Neural progenitor cell (in vitro differentiated cells): ENCODE results near the gene ROR2.

Experiments
- EZH2 ChIP-seq: fragments of 200-600 bp; sonication (generic); IDR thresholded peaks from 2 replicates; pipeline ENCODE4 v1.6.1; 2017; ENCODE audit warnings: antibody characterized with exemption, mild to moderate bottlenecking, moderate library complexity
- TF ChIP-seq, protein P1 (sequence below): fragments of 200-600 bp; sonication (generic); IDR thresholded peaks from 2 replicates; pipeline ENCODE4 v1.5.1; 2017; ENCODE audit warnings: antibody characterized with exemption, mild to moderate bottlenecking

DNA sequence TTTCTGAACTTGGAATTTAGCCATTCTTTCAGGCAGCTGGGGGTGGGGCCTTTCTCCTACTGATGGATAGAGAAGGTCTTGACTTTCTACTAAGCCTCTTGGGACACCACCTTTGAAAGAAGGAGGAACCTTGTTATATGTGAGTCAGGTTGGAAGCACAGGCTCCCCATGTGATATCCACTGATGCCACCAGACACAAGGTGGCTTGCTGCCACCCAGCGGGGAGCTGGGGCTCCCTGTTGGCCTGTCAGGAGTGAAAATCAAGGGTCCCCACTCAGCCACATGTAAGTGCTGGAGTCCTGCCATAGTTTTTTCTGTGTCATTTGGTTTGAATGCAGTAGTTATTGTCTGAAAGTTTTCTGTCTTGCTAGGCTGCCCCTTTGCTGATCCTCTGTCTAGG lies 274.0 kb downstream of the ROR2 start:
- TF ChIP-seq, protein P1, sequence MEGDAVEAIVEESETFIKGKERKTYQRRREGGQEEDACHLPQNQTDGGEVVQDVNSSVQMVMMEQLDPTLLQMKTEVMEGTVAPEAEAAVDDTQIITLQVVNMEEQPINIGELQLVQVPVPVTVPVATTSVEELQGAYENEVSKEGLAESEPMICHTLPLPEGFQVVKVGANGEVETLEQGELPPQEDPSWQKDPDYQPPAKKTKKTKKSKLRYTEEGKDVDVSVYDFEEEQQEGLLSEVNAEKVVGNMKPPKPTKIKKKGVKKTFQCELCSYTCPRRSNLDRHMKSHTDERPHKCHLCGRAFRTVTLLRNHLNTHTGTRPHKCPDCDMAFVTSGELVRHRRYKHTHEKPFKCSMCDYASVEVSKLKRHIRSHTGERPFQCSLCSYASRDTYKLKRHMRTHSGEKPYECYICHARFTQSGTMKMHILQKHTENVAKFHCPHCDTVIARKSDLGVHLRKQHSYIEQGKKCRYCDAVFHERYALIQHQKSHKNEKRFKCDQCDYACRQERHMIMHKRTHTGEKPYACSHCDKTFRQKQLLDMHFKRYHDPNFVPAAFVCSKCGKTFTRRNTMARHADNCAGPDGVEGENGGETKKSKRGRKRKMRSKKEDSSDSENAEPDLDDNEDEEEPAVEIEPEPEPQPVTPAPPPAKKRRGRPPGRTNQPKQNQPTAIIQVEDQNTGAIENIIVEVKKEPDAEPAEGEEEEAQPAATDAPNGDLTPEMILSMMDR: no peak
- no peak for TF ChIP-seq EZH2
